Activated naive CD8-positive, alpha-beta T cell (primary cell): ENCODE data around the gene SEC24D.
A peak's percentile ranks its signal among the peaks of the same experiment; 100 is the strongest.

Experiments
- H3K27ac Mint-ChIP-seq: one replicate; pipeline ENCODE4 v1.8.0; 2021; ENCODE audit warnings: mixed read lengths
- H3K27me3 Mint-ChIP-seq: one replicate; pipeline ENCODE4 v1.8.0; 2021; ENCODE audit warnings: mixed read lengths
- H3K36me3 Mint-ChIP-seq: one replicate; pipeline ENCODE4 v1.8.0; 2021; ENCODE audit warnings: mixed read lengths
- H3K4me1 Mint-ChIP-seq: one replicate; pipeline ENCODE4 v1.8.0; 2021; ENCODE audit warnings: low read depth, mixed read lengths
- H3K4me3 Mint-ChIP-seq: one replicate; pipeline ENCODE4 v1.8.0; 2021; ENCODE audit warnings: mild to moderate bottlenecking, mixed read lengths
- H3K9me3 Mint-ChIP-seq: one replicate; pipeline ENCODE4 v1.8.0; 2021; ENCODE audit warnings: low read depth, mixed read lengths

Gene SEC24D

GRCh38 chr4:118833192-118833820, 2.6 kb downstream of the SEC24D start:
- H3K36me3 Mint-ChIP-seq, result peaks cover 20% of the 10 kb centered on the region
- peaks cover 39% of the 10 kb centered on the region for H3K4me1 Mint-ChIP-seq
- H3K4me3 Mint-ChIP-seq, result peak overlapping the region; percentile 8
- H3K27ac Mint-ChIP-seq, result no peak overlapping the region
- H3K27me3 Mint-ChIP-seq, result no peaks in the 10 kb centered on the region
- no peaks in the 10 kb centered on the region for H3K9me3 Mint-ChIP-seq

DNA sequence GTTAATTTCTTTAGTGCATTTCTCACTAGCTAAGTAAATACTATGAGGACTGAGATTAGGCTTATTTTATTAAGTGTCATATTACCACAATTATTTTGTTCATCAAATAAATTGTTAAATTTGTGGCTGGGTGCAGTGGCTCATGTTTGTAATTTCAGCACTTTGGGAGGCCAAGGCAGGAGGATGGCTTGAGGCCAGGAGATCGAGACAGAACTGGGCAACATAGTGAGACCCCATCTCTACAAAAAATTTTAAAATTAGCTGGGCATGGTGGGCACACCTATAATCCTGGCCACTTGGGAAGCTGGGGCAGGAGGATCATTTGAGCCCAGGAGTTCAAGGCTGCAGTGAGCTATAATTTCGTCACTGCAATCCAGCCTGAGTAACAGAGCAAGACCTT, 6.8 kb downstream of the SEC24D start:
- Mint-ChIP-seq H3K36me3 (peaks cover 33% of the 10 kb centered on the region), H3K9me3 (no peaks in the 10 kb centered on the region), H3K27ac (no peak overlapping the region), H3K27me3 (no peaks in the 10 kb centered on the region), H3K4me3 (no peak overlapping the region), H3K4me1 (peaks cover 40% of the 10 kb centered on the region)

GRCh38 chr4:118826723-118827444, 9.0 kb downstream of the SEC24D start:
- H3K27me3 Mint-ChIP-seq, result no peaks in the 10 kb centered on the region
- peaks cover 29% of the 10 kb centered on the region for H3K36me3 Mint-ChIP-seq
- H3K4me1 Mint-ChIP-seq, result peaks cover 28% of the 10 kb centered on the region
- no peaks in the 10 kb centered on the region for H3K9me3 Mint-ChIP-seq
- H3K4me3 Mint-ChIP-seq, result no peak overlapping the region
- no peak overlapping the region for H3K27ac Mint-ChIP-seq

GRCh38 chr4:118825799-118826198, 10.1 kb downstream of the SEC24D start:
- Mint-ChIP-seq H3K27ac (no peak overlapping the region), H3K4me3 (no peak overlapping the region), H3K36me3 (peaks cover 26% of the 10 kb centered on the region)

GRCh38 chr4:118824141-118824540, 11.8 kb downstream of the SEC24D start:
- Mint-ChIP-seq H3K27ac (no peak overlapping the region), H3K27me3 (no peaks in the 10 kb centered on the region), H3K4me1 (peaks cover 23% of the 10 kb centered on the region), H3K9me3 (no peaks in the 10 kb centered on the region), H3K36me3 (peaks cover 21% of the 10 kb centered on the region), H3K4me3 (no peak overlapping the region)

More at GRCh38 chr4:118825799-118826198, 10.1 kb downstream of the SEC24D start:
- Mint-ChIP-seq H3K27me3 (no peaks in the 10 kb centered on the region), H3K4me1 (peaks cover 26% of the 10 kb centered on the region), H3K9me3 (no peaks in the 10 kb centered on the region)

DNA sequence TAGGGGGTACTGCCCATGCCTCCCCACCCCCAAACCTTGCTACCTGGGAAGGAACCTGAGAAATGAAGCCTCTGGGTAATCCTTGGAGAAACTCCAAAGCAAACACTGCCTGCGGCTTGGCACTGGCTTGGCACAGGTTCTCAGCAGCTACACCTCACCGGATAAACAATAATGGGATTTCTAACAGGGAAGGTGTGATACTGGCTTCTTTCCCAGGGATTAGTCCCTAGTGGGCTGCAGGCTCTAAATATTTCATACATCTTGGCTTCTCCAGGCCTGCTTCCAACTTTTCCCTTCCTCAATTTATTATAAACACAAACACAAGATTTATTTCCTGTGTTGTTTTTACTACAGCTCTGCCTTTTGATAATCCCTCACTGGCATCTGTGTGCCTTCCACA, 12.5 kb downstream of the SEC24D start:
- Mint-ChIP-seq H3K9me3 (no peaks in the 10 kb centered on the region), H3K27ac (no peak overlapping the region), H3K27me3 (no peaks in the 10 kb centered on the region), H3K4me3 (no peak overlapping the region), H3K4me1 (peaks cover 17% of the 10 kb centered on the region), H3K36me3 (peaks cover 17% of the 10 kb centered on the region)

GRCh38 chr4:118821590-118822293, 14.2 kb downstream of the SEC24D start:
- Mint-ChIP-seq H3K27me3 (no peaks in the 10 kb centered on the region), H3K4me3 (no peak overlapping the region), H3K4me1 (peaks cover 8% of the 10 kb centered on the region), H3K36me3 (peaks cover 13% of the 10 kb centered on the region), H3K9me3 (no peaks in the 10 kb centered on the region), H3K27ac (no peak overlapping the region)

GRCh38 chr4:118817178-118817930, 18.6 kb downstream of the SEC24D start:
- Mint-ChIP-seq H3K4me1 (no peaks in the 10 kb centered on the region), H3K27ac (no peak overlapping the region), H3K4me3 (no peak overlapping the region), H3K36me3 (peaks cover 14% of the 10 kb centered on the region), H3K9me3 (no peaks in the 10 kb centered on the region), H3K27me3 (no peaks in the 10 kb centered on the region)

GRCh38 chr4:118816538-118817177, 19.3 kb downstream of the SEC24D start:
- Mint-ChIP-seq H3K4me1 (no peaks in the 10 kb centered on the region), H3K9me3 (no peaks in the 10 kb centered on the region), H3K27ac (no peak overlapping the region), H3K36me3 (peaks cover 14% of the 10 kb centered on the region), H3K4me3 (no peak overlapping the region), H3K27me3 (no peaks in the 10 kb centered on the region)

GRCh38 chr4:118814891-118815290, 21.0 kb downstream of the SEC24D start:
- no peak overlapping the region for H3K4me3 Mint-ChIP-seq
- no peaks in the 10 kb centered on the region for H3K9me3 Mint-ChIP-seq
- no peak overlapping the region for H3K27ac Mint-ChIP-seq
- H3K27me3 Mint-ChIP-seq, result no peaks in the 10 kb centered on the region
- no peaks in the 10 kb centered on the region for H3K4me1 Mint-ChIP-seq
- H3K36me3 Mint-ChIP-seq, result peaks cover 23% of the 10 kb centered on the region

DNA sequence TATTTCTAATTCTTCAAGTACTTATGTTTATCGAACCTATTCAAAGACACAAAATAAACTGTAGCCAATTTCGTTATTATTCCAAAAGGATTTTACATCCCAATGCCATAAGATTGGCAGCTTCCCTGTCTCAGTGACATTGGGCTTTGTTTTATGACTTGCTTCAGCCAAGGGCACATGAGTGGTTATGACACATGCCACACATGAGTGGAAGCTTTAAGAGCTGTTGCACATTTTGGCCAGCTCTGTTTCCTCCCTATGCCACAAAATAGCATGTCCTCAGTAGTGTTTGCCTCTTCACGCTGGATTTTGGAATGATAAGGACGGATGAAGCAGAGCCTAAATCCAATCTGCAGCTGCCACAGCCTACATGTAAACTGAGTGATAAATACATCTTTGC, 21.9 kb downstream of the SEC24D start:
- Mint-ChIP-seq H3K27me3 (no peaks in the 10 kb centered on the region), H3K27ac (no peak overlapping the region), H3K4me3 (no peak overlapping the region), H3K9me3 (no peaks in the 10 kb centered on the region), H3K36me3 (peaks cover 26% of the 10 kb centered on the region), H3K4me1 (no peaks in the 10 kb centered on the region)

DNA sequence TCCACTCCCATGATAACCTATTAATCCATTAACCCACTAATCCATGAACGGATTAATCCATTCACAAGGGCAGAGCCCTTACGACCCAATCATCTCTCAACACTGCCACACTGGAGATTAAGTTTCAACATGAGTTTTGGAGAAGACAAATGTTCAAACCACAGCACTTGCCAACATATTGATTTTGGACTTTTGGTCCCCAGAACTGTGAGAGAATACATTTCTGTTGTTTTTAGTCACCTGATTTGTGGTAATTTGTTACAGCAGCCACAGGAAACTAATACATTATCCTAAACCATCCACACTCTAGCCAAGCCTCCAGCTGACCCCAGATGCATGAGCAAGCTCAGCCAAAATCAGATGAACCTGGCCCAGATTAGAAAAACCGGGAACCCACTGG, 22.4 kb downstream of the SEC24D start:
- H3K36me3 Mint-ChIP-seq, result peaks cover 26% of the 10 kb centered on the region
- H3K9me3 Mint-ChIP-seq, result no peaks in the 10 kb centered on the region
- no peak overlapping the region for H3K4me3 Mint-ChIP-seq
- no peaks in the 10 kb centered on the region for H3K27me3 Mint-ChIP-seq
- H3K4me1 Mint-ChIP-seq, result no peaks in the 10 kb centered on the region
- H3K27ac Mint-ChIP-seq, result no peak overlapping the region

- Mint-ChIP-seq H3K27me3 (no peaks in the 10 kb centered on the region), H3K4me1 (no peaks in the 10 kb centered on the region), H3K4me3 (no peak overlapping the region), H3K36me3 (peaks cover 26% of the 10 kb centered on the region), H3K9me3 (no peaks in the 10 kb centered on the region), H3K27ac (no peak overlapping the region)
These were observed 24.1 kb downstream of the SEC24D start for GRCh38 chr4:118811832-118812231.

- Mint-ChIP-seq H3K9me3 (no peaks in the 10 kb centered on the region), H3K27me3 (no peaks in the 10 kb centered on the region), H3K27ac (no peak overlapping the region), H3K36me3 (peaks cover 26% of the 10 kb centered on the region), H3K4me1 (no peaks in the 10 kb centered on the region), H3K4me3 (no peak overlapping the region)
These were observed 24.7 kb downstream of the SEC24D start for GRCh38 chr4:118810991-118811764.
